CD4-positive, alpha-beta T cell (primary cell): ENCODE data around the gene CYP27B1. TPM values are rescaled to one million over a fixed set of nuclear protein-coding genes. Genes with fewer than 3 reads are reported as not detected.

Experiments
- ATAC-seq: fragments of 200-7000 bp; cut with Tn5 transposase; one replicate; pipeline ENCODE4 v1.10.0; 2022; ENCODE audit warnings: mild to moderate bottlenecking; ENCODE audit not compliant: poor library complexity
- CTCF ChIA-PET: fragments of 350-600 bp; sonication (Branson Sonifier 250); formaldehyde crosslinking; loops from one replicate; lab custom pipeline; 2021; ENCODE audit warnings: antibody characterized with exemption, inconsistent platforms; lab: Charles Lee
- POLR2A ChIA-PET: fragments of 350-600 bp; sonication (Branson Sonifier 250); formaldehyde crosslinking; loops from one replicate; lab custom pipeline; 2021; ENCODE audit warnings: antibody characterized with exemption, inconsistent platforms; lab: Charles Lee
- DNase-seq, 14 experiments: peaks; one replicate each; pipeline ENCODE4 v3.0.0-alpha.2; 2013 to 2020; ENCODE audit warnings: mixed read lengths in 2 of 14
- H3K27ac ChIP-seq, 2 donors: one replicate each; pipeline versions ENCODE4 v1.5.1 to v1.7.0; 2013; ENCODE audit warnings: low read length in 2 of 2, low read depth in 1 of 2, mild to moderate bottlenecking in 1 of 2
- H3K27me3 ChIP-seq, 2 experiments: 1 replicate in 1 of 2; 2 replicates in 1 of 2; pipeline versions ENCODE4 v1.6.1 to v1.7.0; 2013; ENCODE audit warnings: low read length in 2 of 2, control low read depth in 1 of 2, mild to moderate bottlenecking in 1 of 2, moderate library complexity in 1 of 2; ENCODE audit not compliant: insufficient read depth in 2 of 2, control insufficient read depth in 1 of 2
- H3K36me3 ChIP-seq: one replicate; pipeline ENCODE4 v1.6.1; 2013; ENCODE audit warnings: low read length, control low read depth; ENCODE audit not compliant: insufficient read depth
- H3K4me1 ChIP-seq: one replicate; pipeline ENCODE4 v1.6.1; 2013; ENCODE audit warnings: low read length, control low read depth; ENCODE audit not compliant: insufficient read depth
- H3K4me3 ChIP-seq: one replicate; pipeline ENCODE4 v1.5.1; 2013; ENCODE audit warnings: mild to moderate bottlenecking, low read length, moderate library complexity
- H3K9me3 ChIP-seq, 2 experiments: 1 replicate in 1 of 2; 2 replicates in 1 of 2; pipeline versions ENCODE4 v1.6.1 to v1.7.0; 2013; ENCODE audit warnings: low read length in 2 of 2, mild to moderate bottlenecking in 2 of 2, control low read depth in 1 of 2, moderate library complexity in 1 of 2; ENCODE audit not compliant: control insufficient read depth in 1 of 2, insufficient read depth in 1 of 2
- H3K27ac Mint-ChIP-seq: one replicate; pipeline ENCODE4 v1.8.0; 2020; ENCODE audit warnings: mixed read lengths
- H3K27me3 Mint-ChIP-seq: one replicate; pipeline ENCODE4 v1.8.0; 2021; ENCODE audit warnings: mixed read lengths
- H3K36me3 Mint-ChIP-seq: one replicate; pipeline ENCODE4 v1.8.0; 2021; ENCODE audit warnings: low read depth, mixed read lengths
- H3K4me1 Mint-ChIP-seq: one replicate; pipeline ENCODE4 v1.8.0; 2021; ENCODE audit warnings: low read depth, mixed read lengths
- H3K4me3 Mint-ChIP-seq: one replicate; pipeline ENCODE4 v1.8.0; 2020; ENCODE audit warnings: mild to moderate bottlenecking, mixed read lengths
- H3K9me3 Mint-ChIP-seq: one replicate; pipeline ENCODE4 v1.8.0; 2020; ENCODE audit warnings: mixed read lengths
- intact Hi-C, 2 experiments: fragments of 100-400 bp; cut with DNase I in 1 of 2; cut with micrococcal nuclease in 1 of 2; formaldehyde crosslinking; loops; one replicate each; pipeline versions ENCODE4 v1.15.1 to v1.9.0; 2023 to 2025; cut with DNase I, micrococcal nuclease
- total RNA-seq, 174 experiments: library from RNA in 2 of 174; stranded (reverse) in 2 of 174; gene quantifications; one replicate each; pipeline ENCODE4 v1.2.3 and lab custom pipeline; 2021 to 2026
- TF ChIP-seq, protein P1 (sequence below): fragments of 200-600 bp; IDR thresholded peaks from one replicate; pipeline ENCODE4 v1.8.0; 2022; ENCODE audit warnings: antibody characterized with exemption, mild to moderate bottlenecking

CYP27B1 gene
- total RNA-seq, 2 experiments from 2014 or later: 1.0 to 1.4 TPM

GRCh38 chr12:57765003-57765697 is 1.7 kb downstream of the CYP27B1 start:
- intact Hi-C loops: loop anchor here in 1 of 2 experiments (1.0 kb wide), 1 partner anchor 9 kb away; no protein-coding TSS in a partner anchor
- Mint-ChIP-seq H3K36me3 (peaks cover 17% of the 10 kb centered on the region), H3K4me1 (peaks cover 38% of the 10 kb centered on the region), H3K4me3 (peak overlapping the region; percentile 86), H3K9me3 (no peaks in the 10 kb centered on the region), H3K27ac (no peak overlapping the region), H3K27me3 (peaks cover 35% of the 10 kb centered on the region)
- H3K4me3 ChIP-seq: peak overlapping the region; percentile 60
- peaks cover 6% of the 10 kb centered on the region for H3K36me3 ChIP-seq
- peak in 12 of 14 experiments; percentile 38 to 74 (median 54) for DNase-seq
- peak; percentile 71 for ATAC-seq
- H3K9me3 ChIP-seq: peaks cover 0 to 10% of the 10 kb centered on the region in 2 experiments
- TF ChIP-seq, protein P1, sequence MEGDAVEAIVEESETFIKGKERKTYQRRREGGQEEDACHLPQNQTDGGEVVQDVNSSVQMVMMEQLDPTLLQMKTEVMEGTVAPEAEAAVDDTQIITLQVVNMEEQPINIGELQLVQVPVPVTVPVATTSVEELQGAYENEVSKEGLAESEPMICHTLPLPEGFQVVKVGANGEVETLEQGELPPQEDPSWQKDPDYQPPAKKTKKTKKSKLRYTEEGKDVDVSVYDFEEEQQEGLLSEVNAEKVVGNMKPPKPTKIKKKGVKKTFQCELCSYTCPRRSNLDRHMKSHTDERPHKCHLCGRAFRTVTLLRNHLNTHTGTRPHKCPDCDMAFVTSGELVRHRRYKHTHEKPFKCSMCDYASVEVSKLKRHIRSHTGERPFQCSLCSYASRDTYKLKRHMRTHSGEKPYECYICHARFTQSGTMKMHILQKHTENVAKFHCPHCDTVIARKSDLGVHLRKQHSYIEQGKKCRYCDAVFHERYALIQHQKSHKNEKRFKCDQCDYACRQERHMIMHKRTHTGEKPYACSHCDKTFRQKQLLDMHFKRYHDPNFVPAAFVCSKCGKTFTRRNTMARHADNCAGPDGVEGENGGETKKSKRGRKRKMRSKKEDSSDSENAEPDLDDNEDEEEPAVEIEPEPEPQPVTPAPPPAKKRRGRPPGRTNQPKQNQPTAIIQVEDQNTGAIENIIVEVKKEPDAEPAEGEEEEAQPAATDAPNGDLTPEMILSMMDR: peak; percentile 59
- POLR2A ChIA-PET: interaction anchor here (0.9 to 2.8 kb wide), 6 partner anchors 13 to 20 kb away, joined by 3 to 11 read pairs (median 4); partner anchors contain the start of genes CDK4, TSFM and TSPAN31
- CTCF ChIA-PET: interaction anchor here (0.5 to 2.8 kb wide), 3 partner anchors 9 to 108 kb away, joined by 4 to 18 read pairs (median 5); partner anchors contain the start of gene TSFM
- H3K27ac ChIP-seq: no peak overlapping the region
- H3K4me1 ChIP-seq: peaks cover 30% of the 10 kb centered on the region
- peaks cover 27 to 31% of the 10 kb centered on the region in 2 experiments for H3K27me3 ChIP-seq

- TF ChIP-seq, protein P1: no peak
- peak overlapping the region; percentile 86 for H3K4me3 Mint-ChIP-seq
- H3K36me3 Mint-ChIP-seq: peaks cover 18% of the 10 kb centered on the region
- intact Hi-C loops: loop anchor here in 1 of 2 experiments (1.0 kb wide), 1 partner anchor 8 kb away; no protein-coding TSS in a partner anchor
- peaks cover 41% of the 10 kb centered on the region for H3K4me1 Mint-ChIP-seq
- H3K9me3 Mint-ChIP-seq: no peaks in the 10 kb centered on the region
- Histone ChIP-seq H3K4me3 (peak overlapping the region; percentile 60), H3K27me3 (peaks cover 27 to 31% of the 10 kb centered on the region in 2 experiments), H3K36me3 (peaks cover 5% of the 10 kb centered on the region), H3K27ac (no peak overlapping the region), H3K4me1 (peaks cover 30% of the 10 kb centered on the region), H3K9me3 (peaks cover 0 to 10% of the 10 kb centered on the region in 2 experiments)
- ATAC-seq: peak; percentile 14
- H3K27ac Mint-ChIP-seq: no peak overlapping the region
- DNase-seq: no peak
- ChIA-PET CTCF (interaction anchor here (1.3 to 2.8 kb wide), 2 partner anchors 8 to 18 kb away, joined by 5 to 18 read pairs; partner anchors contain the start of gene TSFM), POLR2A (interaction anchor here (0.9 to 1.2 kb wide), 4 partner anchors 13 to 20 kb away, joined by 3 to 6 read pairs (median 3); partner anchors contain the start of genes CDK4, TSFM and TSPAN31)
- peaks cover 35% of the 10 kb centered on the region for H3K27me3 Mint-ChIP-seq
These were observed 2.2 kb downstream of the CYP27B1 start for GRCh38 chr12:57764662-57765002.

DNA sequence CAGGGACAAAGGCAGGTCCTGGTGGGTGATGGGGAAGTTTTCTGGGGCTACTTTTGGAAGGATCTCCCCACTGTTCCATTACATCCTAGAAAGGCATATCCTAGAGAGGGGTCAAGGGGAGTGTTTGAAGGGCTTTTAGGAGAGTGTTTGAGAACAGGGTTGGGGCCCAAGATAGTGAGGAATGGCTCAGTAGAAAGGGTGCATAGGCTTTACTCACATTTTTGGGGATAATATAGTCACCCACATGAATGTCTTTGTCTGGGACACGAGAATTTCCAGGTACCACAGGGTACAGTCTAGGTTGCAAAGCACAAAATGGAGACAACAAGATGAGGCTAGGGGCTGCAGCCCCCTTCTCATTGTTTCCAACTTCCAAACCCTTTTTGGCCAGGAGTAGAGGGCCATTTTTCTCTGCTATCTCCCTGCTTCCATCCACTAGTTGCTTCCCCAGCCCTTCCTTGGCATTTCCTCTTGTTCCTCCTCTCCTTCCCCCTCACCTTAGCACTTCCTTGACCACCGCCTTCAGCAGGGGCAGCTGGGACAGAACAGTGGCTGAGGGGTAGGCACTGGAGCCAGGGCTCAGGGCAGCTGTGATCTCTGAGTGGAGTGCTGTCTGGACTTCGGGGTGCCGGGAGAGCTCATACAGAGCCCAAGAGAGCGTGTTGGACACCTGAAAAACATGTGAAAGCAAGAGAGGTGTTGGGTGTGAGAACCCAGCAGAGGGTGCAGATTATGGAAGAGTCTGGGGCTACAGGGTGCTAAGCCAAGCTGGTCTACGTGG is 2.8 kb downstream of the CYP27B1 start:
- H3K27me3 ChIP-seq: peaks cover 27 to 31% of the 10 kb centered on the region in 2 experiments

More for the DNA sequence above, 2.8 kb downstream of the CYP27B1 start:
- H3K9me3 ChIP-seq: peaks cover 0 to 10% of the 10 kb centered on the region in 2 experiments
- peaks cover 18% of the 10 kb centered on the region for H3K36me3 Mint-ChIP-seq
- ATAC-seq (no peak), DNase-seq (no peak)
- peaks cover 46% of the 10 kb centered on the region for H3K4me1 Mint-ChIP-seq
- no peak overlapping the region for H3K27ac ChIP-seq
- intact Hi-C loops: no loop called here
- H3K36me3 ChIP-seq: peaks cover 2% of the 10 kb centered on the region
- peak overlapping the region; percentile 60 for H3K4me3 ChIP-seq
- H3K4me1 ChIP-seq: peaks cover 33% of the 10 kb centered on the region
- POLR2A ChIA-PET: interaction anchor here (0.9 to 1.2 kb wide), 4 partner anchors 12 to 19 kb away, joined by 3 to 6 read pairs (median 3); partner anchors contain the start of genes CDK4, TSFM and TSPAN31
- TF ChIP-seq, protein P1: no peak
- H3K4me3 Mint-ChIP-seq: peak overlapping the region; percentile 86
- peaks cover 35% of the 10 kb centered on the region for H3K27me3 Mint-ChIP-seq
- no peak overlapping the region for H3K27ac Mint-ChIP-seq
- no peaks in the 10 kb centered on the region for H3K9me3 Mint-ChIP-seq
- CTCF ChIA-PET: interaction anchor here (1.3 to 2.8 kb wide), 2 partner anchors 8 to 19 kb away, joined by 5 to 18 read pairs; partner anchors contain the start of gene TSFM
